ENCODE measurements around the gene DCTPP1. TPM values are rescaled to one million over a fixed set of nuclear protein-coding genes. Genes with fewer than 3 reads are reported as not detected.

The DCTPP1 gene
- total and polyA plus RNA-seq, 2 of the 13 experiments (the other 11 are each of a cell fraction or from before 2014, with no cell fraction given), result 54.8 to 74.4 TPM

DNA sequence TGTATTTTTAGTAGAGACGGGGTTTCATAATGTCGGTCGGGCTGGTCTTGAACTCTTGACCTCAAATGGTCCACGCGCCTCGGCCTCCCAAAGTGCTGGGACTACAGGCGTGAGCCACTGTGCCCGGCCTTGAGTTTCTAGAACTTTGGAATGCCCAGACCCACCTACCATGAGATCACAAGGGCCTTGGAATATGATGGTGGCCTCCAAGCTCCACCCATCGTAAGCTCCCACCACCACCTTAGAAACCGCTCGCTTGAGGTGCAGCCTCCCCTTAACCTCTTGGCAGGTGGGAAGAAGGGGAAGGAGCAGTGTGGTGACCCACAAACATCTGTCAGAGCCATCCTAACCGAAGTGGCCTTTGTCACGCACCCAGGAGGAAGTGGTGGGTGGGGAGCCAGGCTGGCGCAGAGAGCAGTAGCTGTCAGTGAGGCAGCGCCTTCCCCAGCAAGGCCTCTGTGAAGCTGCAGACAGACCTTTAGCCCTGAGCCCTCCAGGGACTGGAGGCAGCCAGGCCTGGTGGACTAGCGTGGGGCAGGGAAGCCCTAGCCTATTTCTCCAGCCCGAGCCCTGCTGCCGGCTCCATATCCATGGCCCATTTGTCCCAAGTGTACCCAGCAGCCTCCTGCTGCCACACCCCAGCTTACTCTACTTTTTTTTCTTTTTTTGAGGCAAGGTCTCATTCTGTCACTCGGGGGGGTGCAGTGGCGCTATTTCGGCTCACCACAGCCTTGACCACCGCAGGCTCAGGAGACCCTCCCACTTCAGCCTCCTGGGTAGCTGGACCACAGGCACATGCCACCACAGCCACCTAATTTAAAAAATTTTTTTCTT is 28.9 kb upstream of the DCTPP1 start (continued):
- TF ChIP-seq RARG (CRISPR knock-in tag; IDR thresholded peaks at IDR 0.05; ENCODE audit: low read depth) (no peak), RBFOX2 (IDR thresholded peaks at IDR 0.05; ENCODE audit: low read depth, low read length) (no peak), ZNF629 (CRISPR knock-in tag; conservative IDR thresholded peaks at IDR 0.05) (0 out of 2 replicates have a peak, but pooled peaks have one; percentile 19), TOE1 (CRISPR knock-in tag; IDR thresholded peaks at IDR 0.05) (no peak), ZNF431 (CRISPR knock-in tag; IDR thresholded peaks at IDR 0.05; ENCODE audit: borderline replicate concordance, low read depth) (peak; percentile 72; the same call in 1 of the 2 replicates), ELF4 (CRISPR knock-in tag; IDR thresholded peaks at IDR 0.05; ENCODE audit: borderline replicate concordance) (no peak), SRY (CRISPR knock-in tag; IDR thresholded peaks at IDR 0.05) (no peak), ZNF3 (CRISPR knock-in tag; IDR thresholded peaks at IDR 0.05) (no peak), POLR2A (IDR thresholded peaks at IDR 0.05; ENCODE audit: insufficient read depth in 1 of 2, low read depth in 2 of 2, low read length in 2 of 2) (peak; percentile 55 to 66; a peak in 3 of 4 replicates), NR2F6 (IDR thresholded peaks at IDR 0.05) (peak; percentile 59), NR2F6 (CRISPR knock-in tag; IDR thresholded peaks at IDR 0.05) (peak; percentile 54), ZZZ3 (CRISPR knock-in tag; IDR thresholded peaks at IDR 0.05; ENCODE audit: borderline replicate concordance) (0 out of 2 replicates have a peak, but pooled peaks have one; percentile 26), NRL (CRISPR knock-in tag; IDR thresholded peaks at IDR 0.05; ENCODE audit: borderline replicate concordance) (peak; percentile 87), MBD4 (IDR thresholded peaks at IDR 0.05; ENCODE audit: borderline replicate concordance, low read length) (no peak), ZNF598 (CRISPR knock-in tag; IDR thresholded peaks at IDR 0.05; ENCODE audit: borderline replicate concordance) (0 out of 2 replicates have a peak, but pooled peaks have one; percentile 63), NPAS2 (CRISPR knock-in tag; IDR thresholded peaks at IDR 0.05; ENCODE audit: borderline replicate concordance) (no peak), SAFB2 (CRISPR knock-in tag; IDR thresholded peaks at IDR 0.05; ENCODE audit: borderline replicate concordance, low read depth) (0 out of 2 replicates have a peak, but pooled peaks have one; percentile 94), ZNF432 (CRISPR knock-in tag; IDR thresholded peaks at IDR 0.05; ENCODE audit: borderline replicate concordance) (no peak), MTF1 (CRISPR knock-in tag; IDR thresholded peaks at IDR 0.05) (no peak), MXI1 (IDR thresholded peaks at IDR 0.05; ENCODE audit: borderline replicate concordance, low read depth, low read length) (peak; percentile 52; the same call in 1 of the 3 replicates), ZNF383 (CRISPR knock-in tag; IDR thresholded peaks at IDR 0.05; ENCODE audit: borderline replicate concordance) (no peak), KLF6 (CRISPR knock-in tag; IDR thresholded peaks at IDR 0.05) (peak; percentile 31; the same call in 1 of the 2 replicates), SRF (IDR thresholded peaks at IDR 0.05; ENCODE audit: low read depth, low read length) (no peak)
- TF ChIP-seq, protein P1, sequence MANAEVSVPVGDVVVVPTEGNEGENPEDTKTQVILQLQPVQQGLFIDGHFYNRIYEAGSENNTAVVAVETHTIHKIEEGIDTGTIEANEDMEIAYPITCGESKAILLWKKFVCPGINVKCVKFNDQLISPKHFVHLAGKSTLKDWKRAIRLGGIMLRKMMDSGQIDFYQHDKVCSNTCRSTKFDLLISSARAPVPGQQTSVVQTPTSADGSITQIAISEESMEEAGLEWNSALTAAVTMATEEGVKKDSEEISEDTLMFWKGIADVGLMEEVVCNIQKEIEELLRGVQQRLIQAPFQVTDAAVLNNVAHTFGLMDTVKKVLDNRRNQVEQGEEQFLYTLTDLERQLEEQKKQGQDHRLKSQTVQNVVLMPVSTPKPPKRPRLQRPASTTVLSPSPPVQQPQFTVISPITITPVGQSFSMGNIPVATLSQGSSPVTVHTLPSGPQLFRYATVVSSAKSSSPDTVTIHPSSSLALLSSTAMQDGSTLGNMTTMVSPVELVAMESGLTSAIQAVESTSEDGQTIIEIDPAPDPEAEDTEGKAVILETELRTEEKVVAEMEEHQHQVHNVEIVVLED (CRISPR knock-in tag; IDR thresholded peaks at IDR 0.05; ENCODE audit: borderline replicate concordance), result peak; percentile 40; the same call in 1 of the 2 replicates
- TF ChIP-seq, protein P2, sequence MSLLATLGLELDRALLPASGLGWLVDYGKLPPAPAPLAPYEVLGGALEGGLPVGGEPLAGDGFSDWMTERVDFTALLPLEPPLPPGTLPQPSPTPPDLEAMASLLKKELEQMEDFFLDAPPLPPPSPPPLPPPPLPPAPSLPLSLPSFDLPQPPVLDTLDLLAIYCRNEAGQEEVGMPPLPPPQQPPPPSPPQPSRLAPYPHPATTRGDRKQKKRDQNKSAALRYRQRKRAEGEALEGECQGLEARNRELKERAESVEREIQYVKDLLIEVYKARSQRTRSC (CRISPR knock-in tag; IDR thresholded peaks at IDR 0.05; ENCODE audit: low read depth), result no peak
- TF ChIP-seq, protein P3, sequence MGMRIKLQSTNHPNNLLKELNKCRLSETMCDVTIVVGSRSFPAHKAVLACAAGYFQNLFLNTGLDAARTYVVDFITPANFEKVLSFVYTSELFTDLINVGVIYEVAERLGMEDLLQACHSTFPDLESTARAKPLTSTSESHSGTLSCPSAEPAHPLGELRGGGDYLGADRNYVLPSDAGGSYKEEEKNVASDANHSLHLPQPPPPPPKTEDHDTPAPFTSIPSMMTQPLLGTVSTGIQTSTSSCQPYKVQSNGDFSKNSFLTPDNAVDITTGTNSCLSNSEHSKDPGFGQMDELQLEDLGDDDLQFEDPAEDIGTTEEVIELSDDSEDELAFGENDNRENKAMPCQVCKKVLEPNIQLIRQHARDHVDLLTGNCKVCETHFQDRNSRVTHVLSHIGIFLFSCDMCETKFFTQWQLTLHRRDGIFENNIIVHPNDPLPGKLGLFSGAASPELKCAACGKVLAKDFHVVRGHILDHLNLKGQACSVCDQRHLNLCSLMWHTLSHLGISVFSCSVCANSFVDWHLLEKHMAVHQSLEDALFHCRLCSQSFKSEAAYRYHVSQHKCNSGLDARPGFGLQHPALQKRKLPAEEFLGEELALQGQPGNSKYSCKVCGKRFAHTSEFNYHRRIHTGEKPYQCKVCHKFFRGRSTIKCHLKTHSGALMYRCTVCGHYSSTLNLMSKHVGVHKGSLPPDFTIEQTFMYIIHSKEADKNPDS (CRISPR knock-in tag; IDR thresholded peaks at IDR 0.05), result no peak

Data from HepG2 (cell line).